ENCODE data around the gene MAP1A.

DNA sequence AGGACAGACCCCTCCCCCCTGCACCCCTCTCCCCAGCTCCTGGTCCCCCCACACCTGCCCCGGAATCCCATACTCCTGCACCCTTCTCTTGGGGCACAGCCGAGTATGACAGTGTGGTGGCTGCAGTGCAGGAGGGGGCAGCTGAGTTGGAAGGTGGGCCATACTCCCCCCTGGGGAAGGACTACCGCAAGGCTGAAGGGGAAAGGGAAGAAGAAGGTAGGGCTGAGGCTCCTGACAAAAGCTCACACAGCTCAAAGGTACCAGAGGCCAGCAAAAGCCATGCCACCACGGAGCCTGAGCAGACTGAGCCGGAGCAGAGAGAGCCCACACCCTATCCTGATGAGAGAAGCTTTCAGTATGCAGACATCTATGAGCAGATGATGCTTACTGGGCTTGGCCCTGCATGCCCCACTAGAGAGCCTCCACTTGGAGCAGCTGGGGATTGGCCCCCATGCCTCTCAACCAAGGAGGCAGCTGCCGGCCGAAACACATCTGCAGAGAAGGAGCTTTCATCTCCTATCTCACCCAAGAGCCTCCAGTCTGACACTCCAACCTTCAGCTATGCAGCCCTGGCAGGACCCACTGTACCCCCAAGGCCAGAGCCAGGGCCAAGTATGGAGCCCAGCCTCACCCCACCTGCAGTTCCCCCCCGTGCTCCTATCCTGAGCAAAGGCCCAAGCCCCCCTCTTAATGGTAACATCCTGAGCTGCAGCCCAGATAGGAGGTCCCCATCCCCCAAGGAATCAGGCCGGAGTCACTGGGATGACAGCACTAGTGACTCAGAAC lies 9.8 kb downstream of the MAP1A start:
- TF ChIP-seq EZH2 (IDR thresholded peaks at IDR 0.05): no peak
- TF ChIP-seq, protein P1, sequence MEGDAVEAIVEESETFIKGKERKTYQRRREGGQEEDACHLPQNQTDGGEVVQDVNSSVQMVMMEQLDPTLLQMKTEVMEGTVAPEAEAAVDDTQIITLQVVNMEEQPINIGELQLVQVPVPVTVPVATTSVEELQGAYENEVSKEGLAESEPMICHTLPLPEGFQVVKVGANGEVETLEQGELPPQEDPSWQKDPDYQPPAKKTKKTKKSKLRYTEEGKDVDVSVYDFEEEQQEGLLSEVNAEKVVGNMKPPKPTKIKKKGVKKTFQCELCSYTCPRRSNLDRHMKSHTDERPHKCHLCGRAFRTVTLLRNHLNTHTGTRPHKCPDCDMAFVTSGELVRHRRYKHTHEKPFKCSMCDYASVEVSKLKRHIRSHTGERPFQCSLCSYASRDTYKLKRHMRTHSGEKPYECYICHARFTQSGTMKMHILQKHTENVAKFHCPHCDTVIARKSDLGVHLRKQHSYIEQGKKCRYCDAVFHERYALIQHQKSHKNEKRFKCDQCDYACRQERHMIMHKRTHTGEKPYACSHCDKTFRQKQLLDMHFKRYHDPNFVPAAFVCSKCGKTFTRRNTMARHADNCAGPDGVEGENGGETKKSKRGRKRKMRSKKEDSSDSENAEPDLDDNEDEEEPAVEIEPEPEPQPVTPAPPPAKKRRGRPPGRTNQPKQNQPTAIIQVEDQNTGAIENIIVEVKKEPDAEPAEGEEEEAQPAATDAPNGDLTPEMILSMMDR (IDR thresholded peaks at IDR 0.05): no peak
- TF ChIP-seq EZH2phosphoT487 (IDR thresholded peaks at IDR 0.05): no peak

All from neural progenitor cell (in vitro differentiated cells).